ENCODE data around the gene MAP2K5.

MAP2K5 gene

GRCh38 chr15:67521783-67522568 lies 20.5 kb upstream of the MAP2K5 start:
- no peak for DNase-seq

GRCh38 chr15:67523330-67523729 lies 19.2 kb upstream of the MAP2K5 start:
- no peak for DNase-seq

- DNase-seq = no peak
Measured at GRCh38 chr15:67524235-67524634, 18.3 kb upstream of the MAP2K5 start.

GRCh38 chr15:67528513-67528912 lies 14.0 kb upstream of the MAP2K5 start:
- DNase-seq = no peak

- DNase-seq = no peak
Measured at GRCh38 chr15:67531379-67531914, 11.1 kb upstream of the MAP2K5 start.

GRCh38 chr15:67533873-67534272 lies 8.6 kb upstream of the MAP2K5 start:
- no peak for DNase-seq

- DNase-seq = no peak
Measured at GRCh38 chr15:67534360-67534759, 8.1 kb upstream of the MAP2K5 start.

- no peak for DNase-seq
Measured at GRCh38 chr15:67537771-67538170, 4.7 kb upstream of the MAP2K5 start.

- no peak for DNase-seq
Measured at GRCh38 chr15:67543348-67543718, 830 bp downstream of the MAP2K5 start.

- DNase-seq = no peak
Measured at GRCh38 chr15:67544475-67544874, 2.0 kb downstream of the MAP2K5 start.

GRCh38 chr15:67545864-67546263 lies 3.4 kb downstream of the MAP2K5 start:
- DNase-seq = no peak

- DNase-seq = no peak
Measured at GRCh38 chr15:67547064-67547463, 4.6 kb downstream of the MAP2K5 start.

- no peak for DNase-seq
Measured at GRCh38 chr15:67547836-67548235, 5.3 kb downstream of the MAP2K5 start.

- no peak for DNase-seq
Measured at GRCh38 chr15:67548236-67548852, 5.8 kb downstream of the MAP2K5 start.

- no peak for DNase-seq
Measured at GRCh38 chr15:67548862-67549651, 6.6 kb downstream of the MAP2K5 start.

GRCh38 chr15:67549736-67550135 lies 7.2 kb downstream of the MAP2K5 start:
- DNase-seq = no peak

GRCh38 chr15:67550522-67550921 lies 8.0 kb downstream of the MAP2K5 start:
- DNase-seq = no peak

- no peak for DNase-seq
Measured at GRCh38 chr15:67551207-67551743, 8.8 kb downstream of the MAP2K5 start.

- no peak for DNase-seq
Measured at GRCh38 chr15:67554580-67554979, 12.1 kb downstream of the MAP2K5 start.

GRCh38 chr15:67556976-67557570 lies 14.6 kb downstream of the MAP2K5 start:
- no peak for DNase-seq

- no peak for DNase-seq
Measured at GRCh38 chr15:67558502-67558901, 16.0 kb downstream of the MAP2K5 start.

- DNase-seq = no peak
Measured at GRCh38 chr15:67559158-67559557, 16.7 kb downstream of the MAP2K5 start.

GRCh38 chr15:67559576-67559975 lies 17.1 kb downstream of the MAP2K5 start:
- DNase-seq = no peak
